Limb (tissue), 2 donors: ENCODE measurements around the gene INPP5A.
A peak's percentile ranks its signal among the peaks of the same experiment; 100 is the strongest.

Experiments
- DNase-seq, 2 donors: peaks; one replicate each; pipeline ENCODE4 v3.0.0-alpha.2; 2016; ENCODE audit errors: extremely low spot score in 2 of 2

Gene INPP5A

GRCh38 chr10:132655735-132656134 lies 118.1 kb downstream of the INPP5A start:
- DNase-seq = no peak

- no peak for DNase-seq
Observed at GRCh38 chr10:132656283-132657126, 118.9 kb downstream of the INPP5A start.

- DNase-seq = no peak
Observed at GRCh38 chr10:132657127-132657706, 119.6 kb downstream of the INPP5A start.

GRCh38 chr10:132657748-132658147 lies 120.2 kb downstream of the INPP5A start:
- no peak for DNase-seq

DNA sequence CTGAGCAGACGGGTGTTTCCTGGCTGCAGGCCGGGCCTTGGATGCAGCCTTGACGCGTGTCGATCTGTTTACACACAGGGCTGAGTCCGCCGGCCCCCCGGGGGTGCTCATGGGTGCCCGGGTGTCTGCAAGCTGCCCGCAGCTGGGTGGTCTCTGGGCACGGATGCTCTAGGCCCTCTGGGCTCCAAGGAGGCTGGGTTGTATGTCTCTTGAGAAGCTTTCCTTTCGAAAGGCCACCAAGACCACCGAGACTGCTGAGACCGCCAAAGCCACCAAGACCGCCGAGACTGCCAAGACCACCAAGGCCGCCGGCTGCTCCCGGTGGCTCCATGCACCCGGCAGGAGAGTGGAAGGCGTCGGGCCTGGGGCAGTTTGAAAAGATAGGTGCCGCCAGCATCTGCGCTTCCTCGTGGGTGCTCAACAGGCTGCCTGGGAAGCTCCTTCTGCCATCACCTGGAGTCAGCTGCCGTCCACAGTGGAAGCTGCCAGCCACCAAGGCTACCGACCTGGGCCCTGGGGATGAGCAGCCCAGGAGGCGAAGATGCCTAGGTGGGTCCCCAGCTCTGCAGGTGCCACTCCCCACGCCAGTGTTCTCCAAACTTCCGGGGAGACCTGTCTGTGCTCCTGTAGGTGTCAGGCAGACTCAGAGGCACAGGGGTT lies 121.1 kb downstream of the INPP5A start:
- DNase-seq = no peak

- DNase-seq = no peak
Observed at GRCh38 chr10:132659206-132660091, 121.9 kb downstream of the INPP5A start.

DNA sequence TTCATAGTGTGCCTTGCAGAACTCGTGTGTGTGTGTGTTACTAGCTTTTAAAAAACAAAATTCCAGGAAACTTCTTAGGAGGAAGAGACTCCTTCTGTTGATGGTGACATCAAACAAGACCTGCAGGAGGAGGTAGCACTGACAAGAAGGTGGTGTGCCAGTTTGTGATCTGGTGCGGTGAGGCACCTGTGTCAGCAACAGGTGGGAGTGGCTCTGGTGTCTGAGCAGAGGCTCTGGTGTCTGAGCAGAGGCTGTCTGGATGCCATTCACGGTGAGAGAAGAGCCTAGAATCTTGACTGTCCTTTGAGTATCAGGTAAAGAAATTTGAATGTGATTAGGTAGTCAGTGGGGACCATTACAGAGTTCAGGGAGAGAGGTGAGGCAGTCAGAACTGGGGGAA lies 122.8 kb downstream of the INPP5A start:
- no peak for DNase-seq

DNA sequence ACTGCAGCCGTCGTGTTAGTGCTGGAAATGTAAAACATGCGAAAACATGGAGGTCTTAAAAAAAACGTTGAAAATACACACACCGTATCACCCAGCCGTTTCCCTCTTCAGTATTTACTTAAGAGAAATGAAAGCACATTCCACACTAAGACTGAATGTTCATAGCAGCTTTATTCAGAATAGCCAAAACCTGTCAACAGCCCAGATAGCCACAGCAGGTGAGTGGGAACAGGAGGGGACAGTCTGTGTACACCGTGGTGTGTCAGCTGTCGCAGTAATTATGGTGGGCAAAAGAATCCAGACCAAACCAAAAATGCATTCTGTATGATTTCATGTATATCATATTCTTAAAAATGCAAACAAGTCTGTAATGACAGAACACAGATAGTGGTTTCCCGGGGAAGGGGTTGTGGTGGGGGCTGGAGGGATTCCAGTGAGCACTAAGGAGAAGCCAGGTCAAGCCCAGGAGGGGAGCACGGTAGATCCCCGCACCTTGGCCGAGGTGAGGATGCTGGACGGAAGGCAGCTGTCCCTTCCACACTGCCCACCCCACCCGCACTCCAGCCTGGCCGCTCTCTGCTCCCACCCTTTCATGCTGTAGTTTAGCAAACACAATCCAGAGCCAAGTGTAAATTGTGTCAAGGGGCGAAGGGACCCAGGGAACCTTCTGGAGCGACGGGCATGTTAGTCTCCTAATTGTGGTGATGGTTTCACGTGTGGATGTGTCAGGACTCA lies 124.8 kb downstream of the INPP5A start:
- DNase-seq = no peak

- no peak for DNase-seq
Observed at GRCh38 chr10:132663666-132664365, 126.2 kb downstream of the INPP5A start.

DNA sequence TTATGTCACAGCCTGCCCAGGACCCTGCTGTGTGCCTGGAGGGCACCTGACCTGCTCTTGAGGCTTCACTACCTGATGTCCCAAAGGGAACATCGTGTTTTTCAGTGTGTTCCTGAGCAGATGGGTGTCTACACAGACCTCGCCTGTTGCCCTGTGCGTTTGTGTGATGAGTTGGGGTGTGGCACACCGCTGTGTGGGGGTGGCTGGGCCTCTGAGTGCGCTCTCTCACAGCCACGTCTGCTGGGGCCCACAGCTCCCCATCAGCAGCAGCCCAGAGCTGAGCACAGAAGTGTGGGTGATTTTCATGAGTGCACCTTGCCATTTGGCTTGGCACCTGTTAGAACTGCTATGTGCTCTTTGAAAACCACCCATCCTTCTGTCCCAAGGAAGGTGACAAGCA lies 126.8 kb downstream of the INPP5A start:
- DNase-seq = no peak

DNA sequence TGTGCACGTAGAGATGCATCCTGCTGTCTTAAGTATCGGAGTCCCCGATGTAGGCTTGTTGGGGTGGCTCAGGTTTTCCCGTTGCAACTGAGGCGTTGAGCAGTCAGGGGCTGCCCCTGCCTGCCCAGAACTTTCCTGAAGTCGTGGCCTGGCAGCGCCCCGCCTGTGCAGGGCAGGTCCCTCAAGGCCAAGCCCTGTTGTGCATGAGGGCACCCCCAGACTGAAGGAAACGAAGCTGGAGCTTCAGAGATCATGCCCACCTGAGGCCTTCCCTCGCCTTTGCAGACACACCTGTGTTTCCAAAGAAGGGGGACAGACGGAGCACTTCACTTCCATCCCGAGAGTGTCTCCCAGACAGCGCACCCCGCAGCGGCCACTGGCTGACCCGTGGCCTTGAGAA lies 127.3 kb downstream of the INPP5A start:
- no peak for DNase-seq

DNA sequence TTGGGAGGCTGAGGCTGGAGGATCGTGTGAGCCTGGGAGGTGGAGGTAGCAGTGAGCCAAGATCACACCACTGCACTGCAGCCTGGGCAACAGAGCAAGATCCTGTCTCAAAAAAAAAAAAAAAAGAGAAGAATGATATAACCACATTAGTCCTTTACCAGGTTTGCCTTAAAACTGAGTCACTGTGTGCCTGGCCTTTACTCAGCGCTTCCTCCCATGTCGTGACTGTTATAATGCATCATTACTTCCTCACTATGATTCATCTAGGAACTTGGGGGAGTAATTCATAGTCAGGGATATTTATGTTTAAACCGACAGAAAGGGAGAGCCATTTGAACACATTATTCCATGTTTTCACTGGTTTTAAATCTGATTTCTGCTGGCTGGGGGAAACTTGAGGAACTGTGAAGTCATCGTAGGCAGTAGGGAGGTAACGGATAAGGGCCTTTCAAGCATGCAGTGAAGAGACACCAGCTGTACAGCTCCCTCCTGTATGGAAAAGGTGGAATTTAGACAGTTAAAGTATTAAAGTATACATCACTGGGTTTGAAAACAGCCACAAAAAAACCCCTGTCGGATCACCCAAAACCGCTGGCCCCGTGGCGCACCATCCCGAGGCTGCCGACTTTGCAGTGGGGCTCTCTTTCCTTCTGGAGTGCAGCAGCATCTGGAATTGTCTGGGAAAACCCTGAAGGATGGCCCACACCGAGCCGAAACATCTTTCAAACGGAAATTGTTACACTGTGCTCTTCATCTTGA lies 128.5 kb downstream of the INPP5A start:
- no peak for DNase-seq

DNA sequence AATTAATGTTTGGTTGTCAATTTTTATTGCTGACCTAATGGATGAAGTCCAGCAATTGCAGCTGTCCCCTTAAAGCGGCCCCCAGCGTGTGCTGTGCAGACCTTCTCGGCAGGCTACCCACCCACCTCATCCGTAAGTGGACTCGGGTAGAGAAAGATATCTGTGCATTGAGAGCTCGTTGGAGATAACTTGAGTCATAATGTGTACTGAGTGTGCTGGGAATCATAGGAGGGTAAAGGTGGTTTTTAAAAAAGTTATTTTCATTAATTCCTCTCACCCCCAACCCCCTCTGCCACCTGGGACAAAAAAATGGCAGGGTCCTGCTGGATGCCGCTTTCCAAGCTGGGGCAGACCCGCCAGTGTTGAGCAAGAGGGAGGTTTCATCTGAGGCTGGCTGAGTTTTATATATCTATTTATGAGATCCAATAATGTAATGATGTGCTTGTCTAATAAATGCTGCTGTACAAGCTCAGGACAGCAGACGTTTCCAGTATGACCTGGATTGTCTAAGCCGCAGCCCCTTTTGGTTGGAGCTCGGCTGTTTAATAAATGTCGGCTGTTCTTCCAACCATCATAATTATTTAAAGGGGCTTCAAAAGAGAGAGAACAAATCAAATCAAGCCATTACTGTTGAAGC lies 129.2 kb downstream of the INPP5A start:
- no peak for DNase-seq

DNA sequence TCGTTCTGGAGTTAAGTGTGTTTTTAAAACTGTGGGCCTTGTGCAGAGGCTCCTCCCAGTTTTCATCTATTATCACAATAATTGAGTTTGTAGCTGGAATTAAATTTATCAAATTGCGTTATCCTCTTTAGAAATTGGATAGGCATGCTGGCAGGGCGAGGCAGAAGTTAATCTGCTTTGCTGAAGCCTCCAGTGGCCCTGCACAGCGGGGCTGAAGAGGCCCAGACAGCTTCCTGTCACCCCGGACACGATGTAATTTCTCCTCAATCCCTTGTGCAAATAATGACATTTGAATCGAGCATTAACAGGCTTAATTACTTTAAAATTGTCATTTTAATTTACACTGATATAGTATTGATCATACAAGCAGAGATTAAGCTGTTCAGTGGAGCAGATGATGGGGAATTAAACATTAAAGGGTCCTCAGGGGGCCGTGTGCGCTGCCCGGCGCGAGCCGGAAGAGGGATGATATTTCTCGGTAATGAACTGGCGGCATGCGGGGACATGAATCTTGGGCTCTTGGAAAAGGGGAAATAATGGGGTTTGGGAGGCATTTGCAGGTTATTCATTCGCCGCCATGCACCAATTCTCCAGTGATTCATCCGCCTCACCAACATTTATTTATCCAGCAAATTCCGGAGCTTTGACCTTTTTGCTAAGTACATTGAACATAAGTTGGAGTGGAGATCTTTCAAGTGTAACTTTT lies 129.9 kb downstream of the INPP5A start:
- no peak for DNase-seq

DNA sequence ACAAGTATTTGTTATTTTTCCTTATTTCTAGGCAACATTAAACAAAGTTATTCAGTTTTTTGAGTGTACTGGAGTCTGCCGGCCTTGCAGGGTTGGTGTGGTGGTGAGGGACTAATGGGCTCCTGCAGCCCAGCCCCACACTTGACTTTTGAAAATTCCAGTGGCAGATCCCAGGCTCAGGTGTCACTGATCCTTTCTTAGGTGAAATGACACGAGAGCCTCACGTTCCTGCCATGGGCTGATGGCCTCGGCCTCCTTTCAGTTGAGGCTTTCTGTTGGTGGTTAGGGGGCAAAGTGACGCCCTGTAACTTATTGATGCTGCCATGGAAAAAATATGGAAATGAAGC lies 130.4 kb downstream of the INPP5A start:
- DNase-seq = no peak

DNA sequence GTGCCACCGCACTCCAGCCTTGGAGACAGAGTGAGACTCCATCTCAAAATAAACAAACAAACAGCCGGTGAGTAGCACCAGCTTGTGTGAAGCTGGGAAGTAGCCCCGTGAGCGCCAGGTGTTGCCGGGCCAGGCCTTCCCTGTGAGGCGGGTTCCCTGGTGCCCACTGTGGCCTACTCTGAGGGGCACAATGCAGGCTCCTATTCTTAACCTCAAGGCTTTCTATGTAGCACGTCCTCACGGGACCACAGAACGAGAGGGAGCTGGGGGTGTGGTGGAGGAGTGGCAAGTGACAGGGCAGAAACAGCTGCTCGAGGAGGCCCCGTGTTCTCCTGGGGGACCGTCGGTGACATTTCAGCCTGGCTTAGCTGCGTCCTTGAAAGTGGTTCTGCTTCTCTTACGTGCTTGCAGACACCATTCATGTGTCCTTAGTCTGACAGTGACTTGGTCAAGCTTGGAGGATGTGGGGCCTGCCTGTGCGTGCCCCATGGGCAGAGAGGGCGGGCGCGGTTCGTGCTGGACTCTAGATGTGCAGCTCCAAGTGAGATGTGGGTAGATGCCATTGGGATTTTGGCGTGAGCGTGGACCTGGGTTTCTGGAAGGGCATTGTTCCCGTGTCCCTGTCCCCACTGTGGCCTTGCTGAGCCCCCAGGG lies 131.7 kb downstream of the INPP5A start:
- DNase-seq = no peak

GRCh38 chr10:132670546-132671227 lies 133.1 kb downstream of the INPP5A start:
- DNase-seq = peak in 1 of 2 donors; percentile 17
